ENCODE results near the gene USF2. TPM values are rescaled to one million over a fixed set of nuclear protein-coding genes. Genes with fewer than 3 reads are reported as not detected.

The USF2 gene
- polyA plus RNA-seq, 2 of the 4 experiments (the other 2 are of a cell fraction): 118 to 141 TPM

GRCh38 chr19:35328851-35329285, 60.1 kb downstream of the USF2 start, which contains the start of gene CD22:
CD22 (plus strand) TSS chr19:35329187; CDS start chr19:35332041, 2,854 bp downstream.
- TF ChIP-seq CHD2 (IDR thresholded peaks at IDR 0.05; ENCODE audit: low read length, partially characterized antibody) (no peak), E2F6 (IDR thresholded peaks at IDR 0.05; ENCODE audit: borderline replicate concordance, low read depth) (no peak), JUNB (IDR thresholded peaks at IDR 0.05) (no peak), JUN (IDR thresholded peaks at IDR 0.05) (no peak), GATA3 (IDR thresholded peaks at IDR 0.05; ENCODE audit: borderline replicate concordance) (no peak), HOXB5 (CRISPR knock-in tag; IDR thresholded peaks at IDR 0.05) (no peak), HOXB13 (CRISPR knock-in tag; IDR thresholded peaks at IDR 0.05; ENCODE audit: low read depth) (no peak), HOXA7 (CRISPR knock-in tag; IDR thresholded peaks at IDR 0.05) (no peak), ELK1 (IDR thresholded peaks at IDR 0.05; ENCODE audit: low read depth, low read length) (no peak), ESRRA (IDR thresholded peaks at IDR 0.05; ENCODE audit: borderline replicate concordance, low read length) (no peak), TFCP2L1 (CRISPR knock-in tag; IDR thresholded peaks at IDR 0.05) (no peak), ZSCAN20 (CRISPR knock-in tag; IDR thresholded peaks at IDR 0.05) (no peak), CHD4 (IDR thresholded peaks at IDR 0.05; ENCODE audit: borderline replicate concordance) (no peak), SMC3 (IDR thresholded peaks at IDR 0.05) (no peak), EP300 (IDR thresholded peaks at IDR 0.05) (no peak), CEBPB (IDR thresholded peaks at IDR 0.05) (no peak), FOSB (CRISPR knock-in tag; IDR thresholded peaks at IDR 0.05) (no peak), RCOR1 (IDR thresholded peaks at IDR 0.05; ENCODE audit: low read depth, low read length) (no peak)
- TF ChIP-seq, protein P1, sequence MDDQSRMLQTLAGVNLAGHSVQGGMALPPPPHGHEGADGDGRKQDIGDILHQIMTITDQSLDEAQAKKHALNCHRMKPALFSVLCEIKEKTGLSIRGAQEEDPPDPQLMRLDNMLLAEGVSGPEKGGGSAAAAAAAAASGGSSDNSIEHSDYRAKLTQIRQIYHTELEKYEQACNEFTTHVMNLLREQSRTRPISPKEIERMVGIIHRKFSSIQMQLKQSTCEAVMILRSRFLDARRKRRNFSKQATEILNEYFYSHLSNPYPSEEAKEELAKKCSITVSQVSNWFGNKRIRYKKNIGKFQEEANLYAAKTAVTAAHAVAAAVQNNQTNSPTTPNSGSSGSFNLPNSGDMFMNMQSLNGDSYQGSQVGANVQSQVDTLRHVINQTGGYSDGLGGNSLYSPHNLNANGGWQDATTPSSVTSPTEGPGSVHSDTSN (IDR thresholded peaks at IDR 0.05): no peak
- TF ChIP-seq, protein P2, sequence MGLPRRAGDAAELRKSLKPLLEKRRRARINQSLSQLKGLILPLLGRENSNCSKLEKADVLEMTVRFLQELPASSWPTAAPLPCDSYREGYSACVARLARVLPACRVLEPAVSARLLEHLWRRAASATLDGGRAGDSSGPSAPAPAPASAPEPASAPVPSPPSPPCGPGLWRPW (IDR thresholded peaks at IDR 0.05): no peak
- 69% methylated on average over 12 of the region's 12 CpGs for WGBS (ENCODE audit: missing lambda C conversion rate)
- no peak within 1 kb of the TSS for H3K27ac ChIP-seq
- H3K9me3 ChIP-seq: no peaks in the 10 kb centered on the region
- FAIRE-seq (no peak), ATAC-seq (no peak), DNase-seq (ENCODE audit: low read depth in 1 of 2, low spot score in 1 of 2) (no peak)
- no peak within 1 kb of the TSS for H3K4me2 ChIP-seq
- CTCF ChIA-PET: interaction anchor here (1.0 to 1.3 kb wide), 2 partner anchors 24 to 140 kb away, joined by 3 to 5 read pairs; no protein-coding TSS in a partner anchor
- POLR2A ChIA-PET: no interaction called here
- no peaks in the 10 kb centered on the region for H3K4me1 ChIP-seq
- H3K4me3 ChIP-seq: no peak within 1 kb of the TSS

DNA sequence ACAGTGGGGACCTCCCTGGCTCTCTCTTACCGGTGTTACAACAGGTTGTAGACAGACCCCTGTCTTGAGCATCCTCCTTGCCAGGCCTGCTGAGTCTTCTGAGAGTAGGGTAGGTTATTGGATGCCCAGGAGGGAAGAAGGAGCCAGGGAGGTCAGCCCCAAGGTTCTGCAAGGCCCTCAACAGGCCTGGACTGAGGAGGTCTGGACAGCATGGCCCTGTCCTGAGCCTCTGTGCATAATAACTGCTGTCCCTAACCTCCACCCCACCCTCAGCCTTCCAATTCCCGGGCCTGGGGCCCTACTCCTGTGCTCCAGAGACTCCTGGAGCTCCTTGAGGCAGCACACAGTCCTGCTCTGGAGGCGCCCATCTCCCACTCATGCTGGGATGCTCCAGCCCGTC, 60.6 kb downstream of the USF2 start:
- Histone ChIP-seq H3K4me1 (no peaks in the 10 kb centered on the region), H3K4me2 (no peak overlapping the region), H3K27ac (no peak overlapping the region), H3K9me3 (no peaks in the 10 kb centered on the region), H3K4me3 (no peak overlapping the region)
- POLR2A ChIA-PET: no interaction called here
- WGBS (ENCODE audit: missing lambda C conversion rate): 12% methylated on average over 4 of the region's 4 CpGs
- DNase-seq (ENCODE audit: low read depth in 1 of 2, low spot score in 1 of 2) (no peak), ATAC-seq (peak; percentile 16 to 17; a peak in 3 of 6 replicates), FAIRE-seq (no peak)
- CTCF ChIA-PET: interaction anchor here (3.0 kb wide), 1 partner anchor 23 kb away, joined by 16 read pairs; no protein-coding TSS in a partner anchor
- TF ChIP-seq FOSL2 (IDR thresholded peaks at IDR 0.05) (no peak), FOSL2 (CRISPR knock-in tag; IDR thresholded peaks at IDR 0.05) (no peak), ZNF302 (CRISPR knock-in tag; IDR thresholded peaks at IDR 0.05) (no peak), NFE2L2 (conservative IDR thresholded peaks at IDR 0.05; ENCODE audit: low read length) (no peak), HOXA7 (CRISPR knock-in tag; IDR thresholded peaks at IDR 0.05) (no peak), KDM1A (IDR thresholded peaks at IDR 0.05; ENCODE audit: low read depth) (no peak), EP300 (IDR thresholded peaks at IDR 0.05) (no peak), HOXB13 (CRISPR knock-in tag; IDR thresholded peaks at IDR 0.05; ENCODE audit: low read depth) (no peak), ELK1 (IDR thresholded peaks at IDR 0.05; ENCODE audit: low read depth, low read length) (no peak), RAD21 (conservative IDR thresholded peaks at IDR 0.05 in 1 of 2, IDR thresholded peaks at IDR 0.05 in 1 of 2) (no peak), BHLHE40 (IDR thresholded peaks at IDR 0.05; ENCODE audit: low read depth, low read length) (no peak), ESRRA (IDR thresholded peaks at IDR 0.05; ENCODE audit: borderline replicate concordance, low read length) (no peak), HMGXB4 (CRISPR knock-in tag; IDR thresholded peaks at IDR 0.05; ENCODE audit: borderline replicate concordance) (no peak), NPAS2 (CRISPR knock-in tag; IDR thresholded peaks at IDR 0.05; ENCODE audit: borderline replicate concordance) (no peak), KDM5A (IDR thresholded peaks at IDR 0.05) (no peak), JUN (IDR thresholded peaks at IDR 0.05) (no peak)
- TF ChIP-seq, protein P3, sequence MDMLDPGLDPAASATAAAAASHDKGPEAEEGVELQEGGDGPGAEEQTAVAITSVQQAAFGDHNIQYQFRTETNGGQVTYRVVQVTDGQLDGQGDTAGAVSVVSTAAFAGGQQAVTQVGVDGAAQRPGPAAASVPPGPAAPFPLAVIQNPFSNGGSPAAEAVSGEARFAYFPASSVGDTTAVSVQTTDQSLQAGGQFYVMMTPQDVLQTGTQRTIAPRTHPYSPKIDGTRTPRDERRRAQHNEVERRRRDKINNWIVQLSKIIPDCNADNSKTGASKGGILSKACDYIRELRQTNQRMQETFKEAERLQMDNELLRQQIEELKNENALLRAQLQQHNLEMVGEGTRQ (IDR thresholded peaks at IDR 0.05): no peak

Data from A549 (cell line).